22Rv1 (cell line): ENCODE results near the gene SEPTIN2.

Experiments used
- ZFX ChIP-seq: fragments of 450-650 bp; IDR thresholded peaks from 2 replicates; pipeline ENCODE4 v1.6.1; 2017; ENCODE audit warnings: antibody characterized with exemption, borderline replicate concordance
- TF ChIP-seq, protein P1 (sequence below): fragments of 450-650 bp; IDR thresholded peaks from 2 replicates; pipeline ENCODE4 v1.5.1; 2017; ENCODE audit warnings: mild to moderate bottlenecking

DNA sequence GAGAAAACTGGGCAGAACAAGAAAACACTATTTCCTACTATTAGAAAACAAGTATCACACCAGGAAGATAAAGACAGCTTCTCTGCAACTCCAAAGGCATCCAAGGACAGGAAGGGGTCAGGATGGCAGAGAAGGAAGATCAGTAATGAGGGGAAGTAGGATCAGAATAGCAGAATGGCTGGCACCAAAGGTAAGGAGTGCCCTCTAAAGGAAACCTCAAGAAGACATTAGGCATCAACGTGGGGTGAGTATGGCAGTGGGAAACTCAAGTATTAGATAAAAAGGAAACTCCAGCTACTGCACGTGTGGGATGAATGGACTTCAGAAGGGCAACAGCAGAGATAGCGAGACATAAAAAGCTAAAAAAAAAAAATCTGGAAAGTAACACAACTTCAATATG is 26.1 kb upstream of the SEPTIN2 start:
- TF ChIP-seq, protein P1, sequence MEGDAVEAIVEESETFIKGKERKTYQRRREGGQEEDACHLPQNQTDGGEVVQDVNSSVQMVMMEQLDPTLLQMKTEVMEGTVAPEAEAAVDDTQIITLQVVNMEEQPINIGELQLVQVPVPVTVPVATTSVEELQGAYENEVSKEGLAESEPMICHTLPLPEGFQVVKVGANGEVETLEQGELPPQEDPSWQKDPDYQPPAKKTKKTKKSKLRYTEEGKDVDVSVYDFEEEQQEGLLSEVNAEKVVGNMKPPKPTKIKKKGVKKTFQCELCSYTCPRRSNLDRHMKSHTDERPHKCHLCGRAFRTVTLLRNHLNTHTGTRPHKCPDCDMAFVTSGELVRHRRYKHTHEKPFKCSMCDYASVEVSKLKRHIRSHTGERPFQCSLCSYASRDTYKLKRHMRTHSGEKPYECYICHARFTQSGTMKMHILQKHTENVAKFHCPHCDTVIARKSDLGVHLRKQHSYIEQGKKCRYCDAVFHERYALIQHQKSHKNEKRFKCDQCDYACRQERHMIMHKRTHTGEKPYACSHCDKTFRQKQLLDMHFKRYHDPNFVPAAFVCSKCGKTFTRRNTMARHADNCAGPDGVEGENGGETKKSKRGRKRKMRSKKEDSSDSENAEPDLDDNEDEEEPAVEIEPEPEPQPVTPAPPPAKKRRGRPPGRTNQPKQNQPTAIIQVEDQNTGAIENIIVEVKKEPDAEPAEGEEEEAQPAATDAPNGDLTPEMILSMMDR: no peak
- no peak for TF ChIP-seq ZFX
